IPS-18a (cell line): Measurements from ENCODE around the gene ELAPOR2.
"Not testable (repeated sequence)": the region's sequence is repeated elsewhere in the genome, so short reads cannot be mapped to it uniquely, and the experiment has no call there.

ENCODE experiments used
- H3K27ac ChIP-seq: one replicate; pipeline ENCODE4 v1.5.1; 2013; ENCODE audit warnings: low read length
- H3K27me3 ChIP-seq: one replicate; pipeline ENCODE4 v1.6.1; 2013; ENCODE audit warnings: mild to moderate bottlenecking, low read length; ENCODE audit not compliant: control insufficient read depth, insufficient read depth
- H3K36me3 ChIP-seq: one replicate; pipeline ENCODE4 v1.6.1; 2013; ENCODE audit warnings: low read depth, low read length; ENCODE audit not compliant: control insufficient read depth
- H3K4me1 ChIP-seq: one replicate; pipeline ENCODE4 v1.6.1; 2013; ENCODE audit warnings: low read depth, low read length; ENCODE audit not compliant: control insufficient read depth
- H3K4me3 ChIP-seq: one replicate; pipeline ENCODE4 v1.5.1; 2013; ENCODE audit warnings: low read length
- H3K9ac ChIP-seq: one replicate; pipeline ENCODE4 v1.6.1; 2013; ENCODE audit warnings: mild to moderate bottlenecking, low read length, moderate library complexity
- H3K9me3 ChIP-seq: one replicate; pipeline ENCODE4 v1.6.1; 2013; ENCODE audit warnings: low read depth, low read length; ENCODE audit not compliant: control insufficient read depth

The ELAPOR2 gene

GRCh38 chr7:87059525-87060287 lies at the start of gene ELAPOR2:
Gene ELAPOR2 (minus strand): TSS chr7:87059654. CDS start chr7:87059513, 141 bp downstream.
- Histone ChIP-seq H3K4me1 (no peaks in the 10 kb centered on the region), H3K36me3 (no peaks in the 10 kb centered on the region), H3K4me3 (peak within 1 kb of the TSS; percentile 70), H3K9ac (peak within 1 kb of the TSS; percentile 35), H3K27ac (peak within 1 kb of the TSS; percentile 0), H3K27me3 (peaks cover 17% of the 10 kb centered on the region), H3K9me3 (no peaks in the 10 kb centered on the region)

DNA sequence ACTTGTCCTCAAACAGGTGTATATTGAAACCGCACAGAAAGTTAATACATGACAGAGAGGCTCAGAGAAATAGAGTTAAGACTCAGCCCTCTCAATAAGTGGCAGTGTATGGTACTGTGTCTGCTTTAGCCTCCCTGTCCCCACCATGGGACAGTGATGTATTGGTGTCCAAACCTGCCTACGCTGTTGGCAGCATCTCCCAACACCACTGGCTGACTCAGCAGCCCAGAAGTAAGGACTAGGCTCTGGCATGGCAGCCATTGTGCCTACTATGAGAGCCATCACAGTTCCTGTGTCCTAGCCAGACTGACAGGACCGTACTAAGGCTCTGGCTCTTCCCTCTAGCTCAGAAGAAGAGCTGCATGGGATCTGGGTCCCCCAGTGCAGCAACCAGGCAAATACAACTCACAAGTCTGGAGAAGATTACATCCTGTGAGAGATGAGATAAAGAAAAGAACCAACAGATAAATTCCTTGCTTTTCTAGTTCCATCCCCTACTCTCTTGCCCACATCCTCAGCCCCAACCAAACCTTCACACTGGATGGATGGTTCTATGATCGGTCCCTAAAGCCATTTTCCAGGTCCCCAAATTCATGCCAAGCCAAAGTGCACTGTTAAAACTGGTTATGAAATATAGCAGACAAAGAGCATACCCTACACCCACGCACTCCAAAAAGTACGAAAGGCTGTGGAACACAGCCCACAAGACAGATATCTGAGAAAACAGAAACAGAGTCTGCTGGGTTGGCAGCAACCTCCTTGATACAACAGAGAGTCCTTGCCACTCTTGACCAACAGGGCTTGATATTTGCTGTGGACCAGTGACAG lies 48.7 kb upstream of the ELAPOR2 start:
- Histone ChIP-seq H3K36me3 (no peaks in the 10 kb centered on the region), H3K27ac (no peak overlapping the region), H3K4me3 (no peak overlapping the region)

DNA sequence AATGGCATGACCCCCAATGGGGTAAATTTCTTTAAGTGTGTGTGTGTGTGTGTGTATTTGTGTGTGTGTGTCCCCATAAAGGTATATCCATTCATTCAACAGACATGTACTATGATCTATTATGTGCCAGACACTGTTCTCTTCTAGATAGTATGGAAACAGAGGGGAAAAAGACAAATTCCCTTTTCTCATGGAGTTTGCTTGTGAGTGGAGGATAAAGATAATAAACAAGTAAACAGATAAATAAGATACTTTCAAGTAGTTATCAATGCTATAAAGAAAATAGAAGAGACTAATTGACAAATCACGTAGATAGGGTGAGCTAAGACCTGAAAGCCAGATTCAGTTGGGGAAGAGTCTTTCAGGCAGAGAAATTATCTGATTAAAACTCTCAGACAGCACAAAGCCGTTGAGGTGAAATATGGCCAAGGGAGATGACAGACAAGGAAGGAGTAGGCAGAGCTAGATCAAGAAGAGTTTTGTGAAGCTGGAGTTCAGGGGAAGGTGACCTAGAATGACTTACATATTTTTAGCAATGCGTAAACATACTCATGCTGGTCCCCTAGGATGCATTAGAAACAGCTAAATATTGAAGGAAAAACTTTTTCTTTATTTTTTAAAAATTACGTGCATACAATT lies 47.6 kb upstream of the ELAPOR2 start:
- H3K36me3 ChIP-seq: no peaks in the 10 kb centered on the region
- H3K4me1 ChIP-seq: no peaks in the 10 kb centered on the region
- no peak overlapping the region for H3K27ac ChIP-seq
- no peaks in the 10 kb centered on the region for H3K27me3 ChIP-seq
- no peaks in the 10 kb centered on the region for H3K9me3 ChIP-seq
- no peak overlapping the region for H3K4me3 ChIP-seq
- H3K9ac ChIP-seq: no peak overlapping the region

More for the DNA sequence above, 48.7 kb upstream of the ELAPOR2 start:
- Histone ChIP-seq H3K9ac (no peak overlapping the region), H3K4me1 (no peaks in the 10 kb centered on the region), H3K9me3 (no peaks in the 10 kb centered on the region), H3K27me3 (no peaks in the 10 kb centered on the region)

- no peaks in the 10 kb centered on the region for H3K36me3 ChIP-seq
- H3K27me3 ChIP-seq: no peaks in the 10 kb centered on the region
- H3K9me3 ChIP-seq: no peaks in the 10 kb centered on the region
- no peak overlapping the region for H3K4me3 ChIP-seq
- no peaks in the 10 kb centered on the region for H3K4me1 ChIP-seq
- H3K27ac ChIP-seq: no peak overlapping the region
- no peak overlapping the region for H3K9ac ChIP-seq
These were observed 45.9 kb upstream of the ELAPOR2 start for GRCh38 chr7:87105401-87105800.

DNA sequence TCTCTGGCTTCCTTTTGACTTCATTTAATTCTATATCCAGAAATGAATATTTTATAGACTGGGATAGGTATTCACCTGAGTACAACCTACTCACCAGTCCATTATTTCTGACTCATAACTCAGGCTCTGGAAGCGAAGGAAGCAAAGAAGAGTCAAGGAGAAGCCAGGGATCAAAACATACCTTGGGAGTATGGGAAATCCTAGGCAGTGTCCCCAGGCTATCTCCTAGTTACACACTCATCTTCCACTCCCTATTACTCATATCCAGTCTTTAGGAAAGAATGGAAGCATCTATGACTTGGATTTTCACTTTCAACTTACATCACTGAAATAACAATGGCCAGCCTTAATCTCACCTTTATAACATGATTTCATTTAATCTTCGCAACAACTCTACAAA lies 40.9 kb upstream of the ELAPOR2 start:
- H3K9me3 ChIP-seq: no peaks in the 10 kb centered on the region
- H3K9ac ChIP-seq: no peak overlapping the region
- H3K4me1 ChIP-seq: no peaks in the 10 kb centered on the region
- H3K4me3 ChIP-seq: no peak overlapping the region
- no peaks in the 10 kb centered on the region for H3K27me3 ChIP-seq
- no peak overlapping the region for H3K27ac ChIP-seq
- H3K36me3 ChIP-seq: no peaks in the 10 kb centered on the region

- not testable (repeated sequence) for H3K9me3 ChIP-seq, H3K4me3 ChIP-seq, H3K27ac ChIP-seq, H3K27me3 ChIP-seq, H3K9ac ChIP-seq, H3K4me1 ChIP-seq, H3K36me3 ChIP-seq
These were observed 37.9 kb upstream of the ELAPOR2 start for GRCh38 chr7:87097375-87097774.

DNA sequence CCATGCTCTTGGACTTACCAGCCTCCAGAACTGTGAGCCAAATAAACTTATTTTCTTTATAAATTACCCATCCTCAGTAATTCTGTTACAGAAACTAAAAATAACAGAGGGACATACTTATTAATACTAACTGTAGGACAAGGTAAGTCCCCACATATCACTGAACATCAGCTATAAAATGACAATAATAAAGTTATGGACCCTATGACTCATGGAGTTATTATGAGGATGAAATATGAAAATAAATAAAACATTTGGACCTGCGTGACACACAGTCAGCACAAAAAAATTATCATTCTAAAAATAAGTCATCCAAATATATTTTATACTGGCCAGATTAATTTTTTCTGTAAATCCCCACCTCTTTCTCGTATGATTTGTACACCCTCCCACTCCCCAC lies 34.9 kb upstream of the ELAPOR2 start:
- no peak overlapping the region for H3K27ac ChIP-seq
- H3K36me3 ChIP-seq: no peaks in the 10 kb centered on the region
- H3K27me3 ChIP-seq: no peaks in the 10 kb centered on the region
- peaks cover 7% of the 10 kb centered on the region for H3K4me1 ChIP-seq
- H3K9ac ChIP-seq: no peak overlapping the region
- no peak overlapping the region for H3K4me3 ChIP-seq
- peaks cover 3% of the 10 kb centered on the region for H3K9me3 ChIP-seq

DNA sequence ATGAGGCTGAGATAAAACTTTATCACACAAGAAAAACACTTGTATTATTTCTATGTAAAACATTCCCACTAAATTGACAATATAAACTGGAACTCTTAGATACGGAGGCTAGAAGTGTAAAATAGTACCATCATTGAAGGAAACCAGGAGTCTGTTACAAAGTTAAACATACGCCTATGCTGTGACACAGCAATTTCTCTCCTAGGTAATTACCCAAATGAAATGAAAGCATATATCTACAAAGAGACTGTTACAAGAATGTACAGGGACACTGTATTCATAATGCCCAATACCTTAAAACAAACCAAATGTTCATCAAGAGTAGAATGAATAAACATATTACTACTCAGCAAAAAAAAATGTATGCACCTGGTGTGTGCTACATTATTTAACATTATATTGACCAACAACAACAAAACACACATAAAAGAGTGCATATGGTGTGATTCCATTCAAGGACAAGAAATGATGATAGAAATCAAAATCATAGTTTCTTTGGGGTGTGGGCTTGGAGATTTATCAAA lies 33.2 kb upstream of the ELAPOR2 start:
- no peak overlapping the region for H3K27ac ChIP-seq
- no peak overlapping the region for H3K9ac ChIP-seq
- H3K4me3 ChIP-seq: no peak overlapping the region
- no peaks in the 10 kb centered on the region for H3K36me3 ChIP-seq
- no peaks in the 10 kb centered on the region for H3K27me3 ChIP-seq
- H3K9me3 ChIP-seq: peaks cover 3% of the 10 kb centered on the region
- peaks cover 7% of the 10 kb centered on the region for H3K4me1 ChIP-seq

- no peak overlapping the region for H3K4me3 ChIP-seq
- peaks cover 3% of the 10 kb centered on the region for H3K9me3 ChIP-seq
- H3K27ac ChIP-seq: no peak overlapping the region
- H3K4me1 ChIP-seq: peaks cover 7% of the 10 kb centered on the region
- H3K36me3 ChIP-seq: no peaks in the 10 kb centered on the region
- H3K9ac ChIP-seq: no peak overlapping the region
- no peaks in the 10 kb centered on the region for H3K27me3 ChIP-seq
These were observed 32.1 kb upstream of the ELAPOR2 start for GRCh38 chr7:87091487-87092066.

DNA sequence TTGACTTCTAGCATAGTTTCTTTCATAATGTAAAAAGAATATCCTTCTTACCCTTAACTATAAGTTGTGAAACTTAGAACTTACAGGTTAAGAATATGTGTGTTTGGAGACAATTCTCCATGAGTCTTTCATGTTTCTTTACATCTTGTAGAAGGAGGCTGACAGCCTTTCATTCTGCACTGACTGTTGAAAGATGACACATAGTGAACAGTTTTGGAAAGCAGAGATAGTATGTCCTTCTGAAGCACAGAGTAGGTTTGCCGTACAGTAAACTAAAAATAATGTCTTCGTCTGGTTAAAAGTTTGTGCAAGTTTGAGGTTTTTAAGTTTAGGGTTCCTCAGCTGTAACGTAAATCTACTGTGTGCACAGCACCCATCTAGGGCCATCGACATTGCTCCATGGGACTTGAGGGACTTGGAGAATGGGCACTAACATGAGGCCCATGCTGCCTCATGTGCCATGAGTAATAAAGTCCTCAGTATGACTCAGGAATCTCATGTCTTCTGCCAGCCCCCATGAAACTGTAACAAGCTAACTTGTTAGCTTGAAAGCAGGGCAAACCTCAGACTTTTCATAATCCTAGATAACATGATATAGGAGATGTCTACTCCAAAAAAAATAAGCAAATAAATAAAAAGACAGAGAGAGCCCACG lies 24.5 kb upstream of the ELAPOR2 start:
- no peaks in the 10 kb centered on the region for H3K27me3 ChIP-seq
- H3K9me3 ChIP-seq: no peaks in the 10 kb centered on the region
- no peaks in the 10 kb centered on the region for H3K4me1 ChIP-seq

DNA sequence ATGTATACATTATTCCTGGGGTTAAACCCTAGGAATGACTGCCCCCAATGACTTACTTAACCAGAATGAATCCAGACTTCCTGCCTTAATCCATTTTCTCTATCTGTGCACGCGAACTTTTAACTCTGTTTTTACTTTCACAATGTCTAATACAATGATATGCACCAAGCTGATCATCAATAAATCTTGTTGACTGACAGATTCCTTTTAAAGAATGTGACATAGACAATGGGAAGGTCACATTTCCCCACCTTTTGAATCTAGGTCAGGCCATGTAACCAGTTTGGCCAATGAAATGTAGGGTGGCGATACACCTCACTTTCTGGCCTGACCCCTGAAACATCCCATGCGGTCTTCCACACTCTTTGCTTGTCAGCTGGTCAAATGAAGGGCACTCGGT lies 23.2 kb upstream of the ELAPOR2 start:
- H3K27ac ChIP-seq: no peak overlapping the region
- H3K4me3 ChIP-seq: no peak overlapping the region
- H3K9ac ChIP-seq: no peak overlapping the region
- no peaks in the 10 kb centered on the region for H3K4me1 ChIP-seq
- no peaks in the 10 kb centered on the region for H3K36me3 ChIP-seq
- no peaks in the 10 kb centered on the region for H3K9me3 ChIP-seq
- no peaks in the 10 kb centered on the region for H3K27me3 ChIP-seq

More for the DNA sequence above, 24.5 kb upstream of the ELAPOR2 start:
- no peak overlapping the region for H3K9ac ChIP-seq
- no peak overlapping the region for H3K27ac ChIP-seq
- no peaks in the 10 kb centered on the region for H3K36me3 ChIP-seq
- no peak overlapping the region for H3K4me3 ChIP-seq
